ENCODE data around the gene ARPC2.

The ARPC2 gene

GRCh38 chr2:218260166-218260565 lies 43.2 kb downstream of the ARPC2 start:
- TF ChIP-seq CTCF (IDR thresholded peaks at IDR 0.05; ENCODE audit: low read depth, low read length), result no peak

GRCh38 chr2:218260742-218261422 lies 43.9 kb downstream of the ARPC2 start, which contains the start of gene GPBAR1:
Gene GPBAR1, plus strand, starts transcription at chr2:218261015. Its CDS starts 1,710 bp downstream, at chr2:218262725.
- TF ChIP-seq CTCF (IDR thresholded peaks at IDR 0.05; ENCODE audit: low read depth, low read length), result no peak
- H3K4me3 ChIP-seq (ENCODE audit: low read depth, low read length), result no peak within 1 kb of the TSS

More at GRCh38 chr2:218260166-218260565, 43.2 kb downstream of the ARPC2 start:
- no peak overlapping the region for H3K4me3 ChIP-seq (ENCODE audit: low read depth, low read length)

GRCh38 chr2:218261423-218262236 lies 44.6 kb downstream of the ARPC2 start:
- TF ChIP-seq CTCF (IDR thresholded peaks at IDR 0.05; ENCODE audit: low read depth, low read length), result no peak

GRCh38 chr2:218262237-218262600 lies 45.2 kb downstream of the ARPC2 start:
- H3K4me3 ChIP-seq (ENCODE audit: low read depth, low read length), result no peak overlapping the region
- TF ChIP-seq CTCF (IDR thresholded peaks at IDR 0.05; ENCODE audit: low read depth, low read length), result no peak

More at GRCh38 chr2:218261423-218262236, 44.6 kb downstream of the ARPC2 start:
- H3K4me3 ChIP-seq (ENCODE audit: low read depth, low read length), result no peak overlapping the region

- TF ChIP-seq CTCF (IDR thresholded peaks at IDR 0.05; ENCODE audit: low read depth, low read length), result no peak
- no peak overlapping the region for H3K4me3 ChIP-seq (ENCODE audit: low read depth, low read length)
Measured at GRCh38 chr2:218262631-218263586, 45.9 kb downstream of the ARPC2 start.

GRCh38 chr2:218263817-218264641 lies 47.0 kb downstream of the ARPC2 start:
- no peak overlapping the region for H3K4me3 ChIP-seq (ENCODE audit: low read depth, low read length)
- no peak for TF ChIP-seq CTCF (IDR thresholded peaks at IDR 0.05; ENCODE audit: low read depth, low read length)
